ENCODE data around the gene TDRD5. TPM values are rescaled to one million over a fixed set of nuclear protein-coding genes. Genes with fewer than 3 reads are reported as not detected.
"Not testable (repeated sequence)": the region's sequence is repeated elsewhere in the genome, so short reads cannot be mapped to it uniquely, and the experiment has no call there.

The TDRD5 gene
- total RNA-seq, 1 experiment from 2014 or later = not detected

- intact Hi-C loops (cut with micrococcal nuclease; ENCODE audit: unreplicated experiment) = no loop called here
- Mint-ChIP-seq H3K4me1 (ENCODE audit: low read depth, unreplicated experiment) (no peaks in the 10 kb centered on the region), H3K27me3 (ENCODE audit: unreplicated experiment) (peaks cover 10% of the 10 kb centered on the region), H3K27ac (ENCODE audit: unreplicated experiment) (no peak overlapping the region), H3K9me3 (ENCODE audit: low read depth, unreplicated experiment) (no peaks in the 10 kb centered on the region), H3K4me3 (ENCODE audit: low read depth, unreplicated experiment) (no peak overlapping the region), H3K36me3 (ENCODE audit: insufficient read depth, unreplicated experiment) (no peaks in the 10 kb centered on the region)
- BruUV-seq (replicated peaks) = no TSS peak
- no peak for TF ChIP-seq CTCF (IDR thresholded peaks at IDR 0.05; ENCODE audit: unreplicated experiment)
- CTCF ChIA-PET = no interaction called here
- DNase-seq = no peak
Measured at GRCh38 chr1:179637211-179637860, 45.7 kb downstream of the TDRD5 start.

- Mint-ChIP-seq H3K27ac (ENCODE audit: unreplicated experiment) (no peak overlapping the region), H3K36me3 (ENCODE audit: insufficient read depth, unreplicated experiment) (no peaks in the 10 kb centered on the region), H3K9me3 (ENCODE audit: low read depth, unreplicated experiment) (no peaks in the 10 kb centered on the region), H3K4me1 (ENCODE audit: low read depth, unreplicated experiment) (peaks cover 11% of the 10 kb centered on the region), H3K27me3 (ENCODE audit: unreplicated experiment) (peaks cover 14% of the 10 kb centered on the region), H3K4me3 (ENCODE audit: low read depth, unreplicated experiment) (no peak overlapping the region)
- CTCF ChIA-PET = no interaction called here
- intact Hi-C loops (cut with micrococcal nuclease; ENCODE audit: unreplicated experiment) = no loop called here
- DNase-seq = no peak
- TF ChIP-seq CTCF (IDR thresholded peaks at IDR 0.05; ENCODE audit: unreplicated experiment) = no peak
- BruUV-seq (replicated peaks) = no TSS peak
Measured at GRCh38 chr1:179661018-179661417, 69.4 kb downstream of the TDRD5 start.

GRCh38 chr1:179663810-179664209, 72.2 kb downstream of the TDRD5 start:
- CTCF ChIA-PET = interaction anchor here (0.5 kb wide), 1 partner anchor 151 kb away, joined by 3 read pairs; no protein-coding TSS in a partner anchor
- H3K4me3 Mint-ChIP-seq (ENCODE audit: low read depth, unreplicated experiment) = no peak overlapping the region

GRCh38 chr1:179677882-179678281, 86.2 kb downstream of the TDRD5 start:
- BruUV-seq (replicated peaks) = no TSS peak
- Mint-ChIP-seq H3K36me3 (ENCODE audit: insufficient read depth, unreplicated experiment) (no peaks in the 10 kb centered on the region), H3K27ac (ENCODE audit: unreplicated experiment) (no peak overlapping the region), H3K4me1 (ENCODE audit: low read depth, unreplicated experiment) (no peaks in the 10 kb centered on the region), H3K9me3 (ENCODE audit: low read depth, unreplicated experiment) (peaks cover 3% of the 10 kb centered on the region), H3K4me3 (ENCODE audit: low read depth, unreplicated experiment) (no peak overlapping the region), H3K27me3 (ENCODE audit: unreplicated experiment) (peaks cover 17% of the 10 kb centered on the region)
- CTCF ChIA-PET = no interaction called here
- intact Hi-C loops (cut with micrococcal nuclease; ENCODE audit: unreplicated experiment) = no loop called here
- TF ChIP-seq CTCF (IDR thresholded peaks at IDR 0.05; ENCODE audit: unreplicated experiment) = no peak
- DNase-seq = no peak

More at GRCh38 chr1:179663810-179664209, 72.2 kb downstream of the TDRD5 start:
- no peak for DNase-seq
- no peaks in the 10 kb centered on the region for H3K9me3 Mint-ChIP-seq (ENCODE audit: low read depth, unreplicated experiment)
- no peaks in the 10 kb centered on the region for H3K36me3 Mint-ChIP-seq (ENCODE audit: insufficient read depth, unreplicated experiment)
- H3K27ac Mint-ChIP-seq (ENCODE audit: unreplicated experiment) = no peak overlapping the region
- peaks cover 25% of the 10 kb centered on the region for H3K27me3 Mint-ChIP-seq (ENCODE audit: unreplicated experiment)
- TF ChIP-seq CTCF (IDR thresholded peaks at IDR 0.05; ENCODE audit: unreplicated experiment) = no peak
- intact Hi-C loops (cut with micrococcal nuclease; ENCODE audit: unreplicated experiment) = no loop called here
- BruUV-seq (replicated peaks) = no TSS peak
- H3K4me1 Mint-ChIP-seq (ENCODE audit: low read depth, unreplicated experiment) = peaks cover 6% of the 10 kb centered on the region

GRCh38 chr1:179694530-179694929, 102.9 kb downstream of the TDRD5 start:
- H3K4me3 Mint-ChIP-seq (ENCODE audit: low read depth, unreplicated experiment); BruUV-seq (replicated peaks); DNase-seq; H3K36me3 Mint-ChIP-seq (ENCODE audit: insufficient read depth, unreplicated experiment); CTCF ChIA-PET; intact Hi-C loops (cut with micrococcal nuclease; ENCODE audit: unreplicated experiment); H3K27ac Mint-ChIP-seq (ENCODE audit: unreplicated experiment); H3K9me3 Mint-ChIP-seq (ENCODE audit: low read depth, unreplicated experiment); H3K4me1 Mint-ChIP-seq (ENCODE audit: low read depth, unreplicated experiment): not testable (repeated sequence)
- peaks cover 40% of the 10 kb centered on the region for H3K27me3 Mint-ChIP-seq (ENCODE audit: unreplicated experiment)

Measured in Calu3 (cell line).